GM18499 (cell line): ENCODE measurements around the gene CDKN1C.

Experiments used
- ATAC-seq: cut with Tn5 transposase; IDR thresholded peaks from one replicate; pipeline ENCODE4 v1.9.1; 2021; ENCODE audit warnings: moderate number of reproducible peaks; ENCODE audit not compliant: insufficient read depth, unreplicated experiment

Gene CDKN1C

GRCh38 chr11:2885678-2886081 lies at the start of gene CDKN1C:
Gene CDKN1C (minus strand): TSS chr11:2885775. CDS start chr11:2885456, 319 bp downstream.
- no peak for ATAC-seq

DNA sequence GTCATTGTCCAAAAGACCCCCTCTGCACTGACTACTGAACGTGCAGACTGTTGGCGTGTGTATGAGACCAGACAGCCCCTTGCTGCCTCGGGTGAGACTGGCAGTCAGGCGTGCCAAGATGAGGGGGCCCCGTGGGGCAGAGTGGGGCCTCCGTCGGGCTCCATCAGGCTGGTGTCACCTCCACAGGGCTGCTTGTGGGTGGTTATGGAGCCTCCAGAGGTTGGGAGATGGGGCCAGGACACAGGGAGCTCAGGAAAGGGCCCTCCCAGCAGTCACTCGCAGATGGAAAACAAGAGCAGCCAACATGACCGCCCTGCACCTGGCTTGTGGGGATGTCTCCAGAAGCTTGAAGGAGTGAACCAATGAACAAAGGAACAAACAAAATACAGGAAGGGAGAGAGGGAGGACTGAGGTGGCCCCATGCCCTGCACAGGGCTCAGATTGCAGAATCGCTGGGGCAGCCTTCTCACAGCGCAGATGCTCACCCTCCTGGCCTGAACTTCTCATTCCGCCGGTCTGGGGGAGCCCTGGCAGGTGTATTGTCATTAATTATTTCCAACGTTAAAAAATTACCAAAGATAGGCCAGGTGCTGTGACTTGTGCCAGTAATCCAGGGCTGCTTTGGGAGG lies 49.1 kb upstream of the CDKN1C start:
- no peak for ATAC-seq

- ATAC-seq, result no peak
Measured at GRCh38 chr11:2934021-2934550, 48.5 kb upstream of the CDKN1C start.

- ATAC-seq, result no peak
Measured at GRCh38 chr11:2933375-2934020, 47.9 kb upstream of the CDKN1C start.

GRCh38 chr11:2932850-2933251 lies 47.3 kb upstream of the CDKN1C start:
- no peak for ATAC-seq

- no peak for ATAC-seq
Measured at GRCh38 chr11:2931771-2932738, 46.5 kb upstream of the CDKN1C start.

DNA sequence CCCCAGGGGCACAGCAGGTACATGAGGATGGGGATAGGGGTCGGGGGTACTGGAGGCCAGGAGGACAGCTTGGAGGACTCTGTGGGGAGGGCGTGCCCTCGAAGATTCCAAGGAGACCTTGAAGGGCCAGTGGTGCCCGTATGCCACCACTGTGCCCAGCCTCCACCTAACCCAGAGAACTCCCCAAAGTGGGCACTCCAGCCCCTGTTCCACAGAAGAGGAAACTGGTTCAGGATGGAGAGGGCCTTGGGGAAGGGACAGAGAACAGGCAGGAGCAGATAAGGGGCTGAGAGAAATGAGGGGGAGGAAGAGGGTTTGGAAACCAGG lies 45.8 kb upstream of the CDKN1C start:
- no peak for ATAC-seq

DNA sequence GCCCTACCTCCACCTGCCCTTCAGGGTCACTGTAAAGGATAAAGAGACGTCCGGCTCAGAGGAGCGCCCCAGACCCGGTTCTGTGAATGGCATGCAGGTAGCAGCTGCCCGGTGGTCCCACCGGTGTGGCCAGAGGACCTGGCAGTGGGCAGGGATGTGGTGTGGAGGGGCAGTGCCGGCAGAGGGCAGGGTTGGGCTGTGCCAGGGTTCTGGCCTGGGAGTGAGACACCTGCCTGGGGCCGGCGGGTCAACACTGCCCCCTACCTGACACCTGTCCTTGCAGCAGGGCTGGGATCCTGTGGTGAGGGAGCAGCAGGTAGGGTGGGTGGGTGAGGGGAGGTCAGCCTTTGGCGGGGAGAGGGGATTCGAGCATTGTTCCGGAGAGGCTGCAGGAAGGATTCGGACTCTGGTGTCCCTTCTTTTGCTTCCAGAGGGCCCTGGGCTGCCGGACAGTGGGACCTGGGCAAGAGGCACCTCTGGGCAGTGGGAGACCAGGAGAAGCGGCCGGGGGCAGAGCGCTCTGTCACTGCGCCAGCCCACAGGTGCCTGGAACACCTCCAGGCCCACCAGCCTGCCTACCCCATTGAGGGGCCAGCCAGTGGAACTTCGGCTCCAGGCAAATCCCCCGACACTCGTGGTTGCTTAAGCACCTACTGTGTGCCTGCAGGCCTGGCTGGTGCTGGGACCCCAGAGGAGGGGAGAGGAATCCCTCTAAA lies 45.3 kb upstream of the CDKN1C start:
- ATAC-seq, result no peak

- no peak for ATAC-seq
Measured at GRCh38 chr11:2929950-2930703, 44.6 kb upstream of the CDKN1C start.

GRCh38 chr11:2929531-2929949 lies 44.0 kb upstream of the CDKN1C start:
- ATAC-seq, result no peak

- no peak for ATAC-seq
Measured at GRCh38 chr11:2928605-2929530, 43.3 kb upstream of the CDKN1C start, which contains the start of gene PHLDA2. Gene PHLDA2 (minus strand): TSS chr11:2929420. CDS start chr11:2929364, 56 bp downstream.

DNA sequence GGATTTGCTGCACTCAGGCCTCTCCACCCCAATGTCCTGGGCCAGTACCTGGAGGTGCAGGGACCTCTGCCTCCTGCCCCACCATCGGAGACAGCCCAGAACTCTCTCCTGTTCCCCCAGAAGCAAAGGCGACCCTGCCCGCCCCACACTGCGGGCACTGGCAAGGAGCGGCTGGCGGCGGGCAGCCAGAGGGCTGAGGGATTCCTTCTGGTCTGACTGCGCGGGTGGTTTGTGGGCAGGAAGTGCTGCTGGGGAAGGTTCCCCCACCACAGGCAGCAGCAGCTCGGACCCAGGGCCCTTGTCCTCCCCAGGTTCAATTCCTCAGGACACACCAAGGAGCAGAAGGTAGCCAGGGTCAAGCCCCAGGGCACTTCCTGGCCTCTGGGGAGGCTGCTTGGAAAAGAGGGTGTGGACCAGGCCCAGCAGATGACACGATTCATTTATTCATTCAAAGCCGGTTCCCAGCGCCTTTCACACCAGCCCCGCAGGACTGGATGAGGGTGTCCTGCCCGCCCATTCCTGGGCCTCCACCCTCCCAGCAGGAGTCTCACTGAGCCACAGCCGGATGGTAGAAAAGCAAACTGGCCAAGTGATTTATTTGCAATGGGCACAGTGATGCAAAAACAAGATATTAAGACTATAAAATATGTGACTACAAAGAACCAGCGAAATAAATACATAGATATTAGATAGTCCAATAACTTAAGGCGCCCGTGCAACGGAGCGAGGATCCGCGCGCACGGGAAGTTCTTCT lies 42.5 kb upstream of the CDKN1C start:
- no peak for ATAC-seq

DNA sequence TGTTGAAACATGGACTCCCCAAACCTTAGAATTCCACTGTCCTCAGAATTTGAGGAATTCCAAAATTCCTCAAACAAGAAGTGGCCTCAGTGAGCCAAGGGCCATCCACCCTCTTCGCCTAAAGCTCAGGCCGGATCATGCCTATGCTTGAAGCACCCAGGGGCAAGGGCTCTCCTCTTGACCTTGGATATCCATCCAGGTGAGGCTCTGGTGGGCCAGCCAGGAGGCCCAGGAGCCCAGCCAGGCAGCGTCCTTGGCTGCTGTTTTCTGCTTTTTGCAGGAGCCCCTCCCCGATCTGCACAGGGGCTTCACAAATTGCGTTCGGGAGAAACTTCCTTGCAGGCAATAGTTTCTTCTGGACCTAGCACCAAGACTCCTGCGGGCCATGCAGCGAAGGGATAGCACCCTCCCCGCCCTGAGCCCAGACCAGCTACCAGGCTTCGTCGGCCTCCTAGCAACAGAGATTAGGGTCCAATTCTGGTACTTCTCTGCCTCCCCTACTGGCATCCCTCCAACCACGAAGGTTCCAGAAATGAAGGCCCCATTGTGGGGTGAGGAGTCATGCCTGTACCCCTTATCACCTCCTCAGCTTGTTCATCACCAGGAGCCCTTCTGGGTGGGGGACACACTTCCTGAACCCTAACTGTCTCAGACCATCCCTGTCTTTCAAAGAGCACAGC lies 41.7 kb upstream of the CDKN1C start:
- ATAC-seq, result no peak

DNA sequence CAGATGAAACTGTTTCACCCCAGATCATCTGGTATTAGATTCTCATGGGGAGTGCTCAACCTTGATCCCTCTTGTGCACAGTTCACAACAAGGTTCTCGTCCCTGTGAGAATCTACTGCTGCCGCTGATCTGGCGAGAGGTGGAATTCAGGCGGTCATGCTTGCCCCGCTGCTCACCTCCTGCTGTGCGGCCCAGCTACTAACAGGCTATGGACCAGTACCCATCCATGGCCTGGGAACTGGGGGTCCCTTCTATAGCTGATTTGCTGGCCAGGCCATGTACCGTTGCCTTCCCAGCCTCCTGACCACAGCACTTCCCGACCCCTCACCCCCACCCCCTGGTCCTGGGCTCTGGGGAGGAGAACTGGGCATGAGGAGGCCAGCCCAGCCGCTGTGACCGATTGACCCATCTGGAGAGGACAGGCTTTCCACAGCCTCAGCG lies 41.1 kb upstream of the CDKN1C start:
- no peak for ATAC-seq

GRCh38 chr11:2924821-2925675 lies 39.5 kb upstream of the CDKN1C start:
- ATAC-seq, result no peak

DNA sequence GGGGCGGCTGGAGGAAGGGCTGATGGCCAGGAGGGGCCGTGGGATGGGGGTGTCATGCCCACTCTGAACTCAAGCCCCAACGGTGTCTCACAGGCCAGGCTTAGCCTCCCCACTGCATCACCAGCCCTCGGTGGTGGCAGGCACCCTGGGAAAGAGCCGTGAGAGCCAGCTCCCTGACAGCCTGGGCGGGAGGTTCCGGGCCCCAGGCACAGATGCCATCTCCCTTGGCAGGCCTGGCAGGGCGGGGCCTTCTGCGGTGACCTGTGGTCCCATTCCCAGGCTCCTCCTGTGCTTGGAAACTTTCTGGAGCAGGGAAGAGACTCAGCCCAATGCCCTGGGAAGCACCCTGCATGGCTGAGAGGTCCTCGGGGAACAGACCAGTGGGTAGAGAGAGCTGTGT lies 38.8 kb upstream of the CDKN1C start:
- no peak for ATAC-seq
